GM18517 (cell line): ENCODE results near the gene CTNNBL1.
"Not testable (repeated sequence)": the region's sequence is repeated elsewhere in the genome, so short reads cannot be mapped to it uniquely, and the experiment has no call there.

Source experiments
- ATAC-seq: cut with Tn5 transposase; IDR thresholded peaks from one replicate; pipeline ENCODE4 v1.9.1; 2021; ENCODE audit warnings: mild to moderate bottlenecking, moderate library complexity; ENCODE audit not compliant: unreplicated experiment

Gene CTNNBL1

GRCh38 chr20:37693635-37694626 lies at the start of gene CTNNBL1:
CTNNBL1 (plus strand) TSS chr20:37694030; CDS start chr20:37694123, 93 bp downstream.
- ATAC-seq, result peak; percentile 68

- no peak for ATAC-seq
These were observed 49.2 kb upstream of the CTNNBL1 start for GRCh38 chr20:37644605-37645004.

- no peak for ATAC-seq
These were observed 45.9 kb upstream of the CTNNBL1 start for GRCh38 chr20:37647946-37648345.

GRCh38 chr20:37649017-37649416 lies 44.8 kb upstream of the CTNNBL1 start:
- ATAC-seq, result no peak

- ATAC-seq, result no peak
These were observed 44.0 kb upstream of the CTNNBL1 start for GRCh38 chr20:37649676-37650370.

- ATAC-seq, result no peak
These were observed 43.2 kb upstream of the CTNNBL1 start for GRCh38 chr20:37650661-37651060.

- ATAC-seq, result no peak
These were observed 41.9 kb upstream of the CTNNBL1 start for GRCh38 chr20:37651932-37652331.

- ATAC-seq, result no peak
These were observed 36.9 kb upstream of the CTNNBL1 start for GRCh38 chr20:37656945-37657344.

GRCh38 chr20:37657924-37658804 lies 35.7 kb upstream of the CTNNBL1 start:
- ATAC-seq, result no peak

GRCh38 chr20:37661519-37661918 lies 32.3 kb upstream of the CTNNBL1 start:
- no peak for ATAC-seq

- no peak for ATAC-seq
These were observed 31.5 kb upstream of the CTNNBL1 start for GRCh38 chr20:37662308-37662707.

- ATAC-seq, result not testable (repeated sequence)
These were observed 29.2 kb upstream of the CTNNBL1 start for GRCh38 chr20:37664595-37664994.

GRCh38 chr20:37668166-37668565 lies 25.7 kb upstream of the CTNNBL1 start:
- no peak for ATAC-seq

GRCh38 chr20:37669062-37669772 lies 24.6 kb upstream of the CTNNBL1 start:
- no peak for ATAC-seq

GRCh38 chr20:37669773-37670236 lies 24.0 kb upstream of the CTNNBL1 start:
- ATAC-seq, result no peak

GRCh38 chr20:37670351-37670791 lies 23.5 kb upstream of the CTNNBL1 start:
- ATAC-seq, result no peak

GRCh38 chr20:37672143-37672542 lies 21.7 kb upstream of the CTNNBL1 start:
- ATAC-seq, result no peak

- no peak for ATAC-seq
These were observed 20.4 kb upstream of the CTNNBL1 start for GRCh38 chr20:37673444-37673843.

GRCh38 chr20:37676440-37676839 lies 17.4 kb upstream of the CTNNBL1 start:
- no peak for ATAC-seq
